Nephron (organoid): ENCODE data around the gene PHYHD1.

ENCODE experiments used
- H3K27ac Mint-ChIP-seq, 3 experiments: 2 replicates each; pipeline ENCODE4 v1.8.0; 2020; ENCODE audit warnings: mixed read lengths in 3 of 3, mild to moderate bottlenecking in 2 of 3, moderate library complexity in 1 of 3
- H3K27me3 Mint-ChIP-seq: 2 replicates; pipeline ENCODE4 v1.8.0; 2021; ENCODE audit warnings: low read depth, mild to moderate bottlenecking, moderate library complexity, mixed read lengths
- H3K36me3 Mint-ChIP-seq: 2 replicates; pipeline ENCODE4 v1.8.0; 2020; ENCODE audit warnings: low read depth, mixed read lengths
- H3K4me1 Mint-ChIP-seq: 2 replicates; pipeline ENCODE4 v1.8.0; 2020; ENCODE audit warnings: mixed read lengths
- H3K4me3 Mint-ChIP-seq, 3 experiments: 2 replicates each; pipeline ENCODE4 v1.8.0; 2020; ENCODE audit warnings: mild to moderate bottlenecking in 3 of 3, mixed read lengths in 3 of 3, moderate library complexity in 2 of 3
- H3K9me3 Mint-ChIP-seq: 2 replicates; pipeline ENCODE4 v1.8.0; 2020; ENCODE audit warnings: mixed read lengths
- TF ChIP-seq, protein P1 (sequence below), 3 experiments: fragments of 200-600 bp; sonication (generic); IDR thresholded peaks; one replicate each; pipeline ENCODE4 v1.5.0; 2021; ENCODE audit warnings: antibody characterized with exemption in 3 of 3; ENCODE audit not compliant: unreplicated experiment in 3 of 3

PHYHD1 gene

GRCh38 chr9:128920381-128921058 is at the start of gene PHYHD1:
PHYHD1 (plus strand) TSS chr9:128920982; CDS start chr9:128922324, 1,342 bp downstream.
- Mint-ChIP-seq H3K36me3 (peaks cover 19% of the 10 kb centered on the region), H3K27ac (peak within 1 kb of the TSS; percentile 96 to 99 (median 99)), H3K27me3 (no peaks in the 10 kb centered on the region), H3K4me3 (peak within 1 kb of the TSS; percentile 91 to 92 (median 91)), H3K9me3 (no peaks in the 10 kb centered on the region), H3K4me1 (peaks cover 43% of the 10 kb centered on the region)
- TF ChIP-seq, protein P1, sequence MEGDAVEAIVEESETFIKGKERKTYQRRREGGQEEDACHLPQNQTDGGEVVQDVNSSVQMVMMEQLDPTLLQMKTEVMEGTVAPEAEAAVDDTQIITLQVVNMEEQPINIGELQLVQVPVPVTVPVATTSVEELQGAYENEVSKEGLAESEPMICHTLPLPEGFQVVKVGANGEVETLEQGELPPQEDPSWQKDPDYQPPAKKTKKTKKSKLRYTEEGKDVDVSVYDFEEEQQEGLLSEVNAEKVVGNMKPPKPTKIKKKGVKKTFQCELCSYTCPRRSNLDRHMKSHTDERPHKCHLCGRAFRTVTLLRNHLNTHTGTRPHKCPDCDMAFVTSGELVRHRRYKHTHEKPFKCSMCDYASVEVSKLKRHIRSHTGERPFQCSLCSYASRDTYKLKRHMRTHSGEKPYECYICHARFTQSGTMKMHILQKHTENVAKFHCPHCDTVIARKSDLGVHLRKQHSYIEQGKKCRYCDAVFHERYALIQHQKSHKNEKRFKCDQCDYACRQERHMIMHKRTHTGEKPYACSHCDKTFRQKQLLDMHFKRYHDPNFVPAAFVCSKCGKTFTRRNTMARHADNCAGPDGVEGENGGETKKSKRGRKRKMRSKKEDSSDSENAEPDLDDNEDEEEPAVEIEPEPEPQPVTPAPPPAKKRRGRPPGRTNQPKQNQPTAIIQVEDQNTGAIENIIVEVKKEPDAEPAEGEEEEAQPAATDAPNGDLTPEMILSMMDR (IDR thresholded peaks at IDR 0.05; ENCODE audit: unreplicated experiment in 3 of 3) = no peak

GRCh38 chr9:128877852-128878251 is 42.9 kb upstream of the PHYHD1 start:
- H3K9me3 Mint-ChIP-seq = no peaks in the 10 kb centered on the region
- peaks cover 15% of the 10 kb centered on the region for H3K4me1 Mint-ChIP-seq
- TF ChIP-seq, protein P1 (IDR thresholded peaks at IDR 0.05; ENCODE audit: unreplicated experiment in 3 of 3) = no peak
- no peak overlapping the region for H3K27ac Mint-ChIP-seq
- H3K4me3 Mint-ChIP-seq = no peak overlapping the region
- no peaks in the 10 kb centered on the region for H3K36me3 Mint-ChIP-seq
- peaks cover 9% of the 10 kb centered on the region for H3K27me3 Mint-ChIP-seq

DNA sequence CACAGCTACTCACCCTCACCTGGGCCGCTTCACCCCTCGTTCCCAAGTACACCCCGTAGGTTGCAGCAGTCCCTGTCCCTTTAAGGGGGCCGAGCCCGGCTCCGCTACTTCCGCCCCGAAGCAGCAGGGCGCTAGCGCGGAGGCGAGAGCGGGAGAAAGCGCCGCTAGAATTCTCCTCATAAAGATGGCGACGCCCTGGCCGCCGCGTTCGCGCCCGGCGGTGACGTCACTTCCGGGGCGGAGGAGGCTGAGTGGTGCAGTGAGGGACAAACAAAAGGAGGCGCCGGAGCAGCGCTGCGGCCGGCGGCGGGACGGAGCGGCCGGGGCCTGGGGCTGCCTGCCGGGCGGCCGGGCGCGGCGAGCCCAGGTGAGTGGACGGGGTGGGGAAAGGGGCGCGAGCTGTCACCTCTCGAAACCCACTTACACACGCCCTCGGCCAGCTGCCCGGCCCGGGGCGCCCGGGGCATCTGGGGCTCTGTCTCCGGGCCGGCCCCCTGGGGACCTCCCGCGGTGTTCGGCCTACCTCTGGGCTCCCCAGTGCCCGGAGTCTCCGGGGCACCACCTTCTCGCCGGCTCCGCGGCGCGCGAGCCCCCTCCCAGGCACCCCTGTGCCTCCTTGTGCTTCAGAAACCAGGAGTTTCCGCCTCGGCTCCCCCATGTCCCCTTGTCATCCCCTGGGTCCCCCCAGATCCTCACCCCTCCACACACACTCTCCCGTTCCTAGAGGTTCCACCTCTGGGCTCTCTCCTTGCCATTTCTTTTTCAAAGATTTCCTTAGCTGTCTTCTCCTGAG is 38.7 kb upstream of the PHYHD1 start, which contains the start of the genes KYAT1 and LRRC8A:
Gene KYAT1, minus strand, starts transcription at position 67 of the 793 bp plus-strand sequence. CDS start 36,545 bp downstream, outside the sequence.
Gene LRRC8A, plus strand, starts transcription at position 250 of the 793 bp plus-strand sequence. CDS start 25,032 bp downstream, outside the sequence.
- peak within 1 kb of the TSS; percentile 99 for H3K4me3 Mint-ChIP-seq
- peaks cover 37% of the 10 kb centered on the region for H3K4me1 Mint-ChIP-seq
- H3K27me3 Mint-ChIP-seq = peaks cover 8% of the 10 kb centered on the region

DNA sequence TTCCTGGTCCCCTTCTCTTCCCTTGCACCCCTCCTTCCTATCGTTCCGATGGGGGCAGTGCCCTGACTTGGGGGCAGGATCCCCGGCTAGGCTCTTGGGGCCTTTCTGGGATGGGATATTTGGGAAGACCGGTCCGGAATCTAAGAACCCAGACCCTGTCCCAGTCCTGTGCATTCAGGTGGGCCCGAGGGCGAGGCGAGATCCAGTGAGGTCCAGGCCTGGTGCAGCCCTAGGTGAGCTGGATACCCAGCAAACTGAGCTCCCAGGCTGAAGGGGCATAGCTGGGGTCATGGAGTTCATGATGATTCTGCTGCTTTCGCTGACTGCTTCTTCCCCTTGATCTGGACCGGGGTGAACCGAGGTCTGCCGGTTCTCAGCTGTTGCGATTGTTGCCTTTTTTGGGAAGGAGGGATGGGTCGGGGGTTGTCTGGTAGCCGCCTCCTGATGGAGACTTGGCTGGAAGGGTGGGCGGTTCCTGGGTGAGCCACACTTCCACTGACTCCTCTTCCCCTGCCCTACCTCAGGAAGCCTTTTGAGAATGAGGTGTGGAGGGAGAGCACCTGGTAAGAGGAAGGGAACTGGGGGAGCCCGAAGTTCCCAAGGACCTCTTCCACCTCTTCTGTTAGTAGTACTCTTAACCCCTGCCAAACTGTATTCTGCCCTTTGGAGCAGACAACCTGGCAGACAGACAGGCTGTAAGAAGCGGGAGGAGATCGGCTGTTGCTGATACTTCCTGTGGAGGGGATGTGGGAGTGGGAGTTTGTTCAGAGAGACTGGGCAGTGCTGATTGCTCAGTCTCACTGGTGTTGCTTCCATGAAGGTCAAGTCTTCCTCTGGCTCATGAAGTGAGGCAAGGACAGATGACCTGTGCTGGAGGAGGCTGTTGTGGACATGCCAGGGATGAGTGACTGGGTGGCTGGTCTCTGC is 37.8 kb upstream of the PHYHD1 start:
- Mint-ChIP-seq H3K9me3 (no peaks in the 10 kb centered on the region), H3K36me3 (peaks cover 14% of the 10 kb centered on the region), H3K27me3 (peaks cover 4% of the 10 kb centered on the region), H3K4me3 (peak overlapping the region; percentile 98 to 99 (median 99)), H3K4me1 (peaks cover 41% of the 10 kb centered on the region), H3K27ac (peak overlapping the region; percentile 90 to 97 (median 96))
- TF ChIP-seq, protein P1 (IDR thresholded peaks at IDR 0.05; ENCODE audit: unreplicated experiment in 3 of 3) = no peak

More for the DNA sequence above, 38.7 kb upstream of the PHYHD1 start, which contains the start of the genes KYAT1 and LRRC8A:
- H3K9me3 Mint-ChIP-seq = no peaks in the 10 kb centered on the region
- TF ChIP-seq, protein P1 (IDR thresholded peaks at IDR 0.05; ENCODE audit: unreplicated experiment in 3 of 3) = no peak
- peaks cover 8% of the 10 kb centered on the region for H3K36me3 Mint-ChIP-seq
- H3K27ac Mint-ChIP-seq = peak within 1 kb of the TSS; percentile 94 to 97 (median 96)

DNA sequence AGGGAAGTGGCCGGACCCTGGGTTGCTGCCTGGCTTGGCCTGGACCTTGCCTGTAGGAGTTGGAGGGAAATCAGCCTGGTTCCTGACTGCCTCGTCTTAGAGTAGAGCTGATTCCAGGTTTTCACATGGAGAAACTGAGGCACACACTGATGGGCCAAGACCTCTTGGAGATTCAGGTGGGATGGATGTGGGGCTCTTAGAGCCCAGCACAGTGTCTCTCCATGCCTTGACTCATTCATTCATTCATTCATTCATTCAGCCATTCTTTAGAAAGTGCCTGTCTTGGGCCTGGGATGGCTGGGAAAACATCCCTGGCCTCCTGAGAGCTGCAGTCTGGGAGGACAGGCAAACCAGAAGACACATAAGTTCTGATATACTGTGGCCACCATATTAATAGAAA is 36.6 kb upstream of the PHYHD1 start:
- peak overlapping the region in 2 of 3 experiments; percentile 23 to 49 for H3K27ac Mint-ChIP-seq
- peaks cover 27% of the 10 kb centered on the region for H3K36me3 Mint-ChIP-seq
- peaks cover 4% of the 10 kb centered on the region for H3K27me3 Mint-ChIP-seq
- no peaks in the 10 kb centered on the region for H3K9me3 Mint-ChIP-seq
- TF ChIP-seq, protein P1 (IDR thresholded peaks at IDR 0.05; ENCODE audit: unreplicated experiment in 3 of 3) = no peak
- peak overlapping the region; percentile 79 to 99 (median 99) for H3K4me3 Mint-ChIP-seq
- H3K4me1 Mint-ChIP-seq = peaks cover 51% of the 10 kb centered on the region
